GM21786 (cell line): ENCODE measurements around the gene ABHD1.
"Not testable (repeated sequence)": the region's sequence is repeated elsewhere in the genome, so short reads cannot be mapped to it uniquely, and the experiment has no call there.

Experiments used
- ATAC-seq: cut with Tn5 transposase; IDR thresholded peaks from one replicate; pipeline ENCODE4 v1.9.1; 2021; ENCODE audit not compliant: unreplicated experiment

ABHD1 gene

DNA sequence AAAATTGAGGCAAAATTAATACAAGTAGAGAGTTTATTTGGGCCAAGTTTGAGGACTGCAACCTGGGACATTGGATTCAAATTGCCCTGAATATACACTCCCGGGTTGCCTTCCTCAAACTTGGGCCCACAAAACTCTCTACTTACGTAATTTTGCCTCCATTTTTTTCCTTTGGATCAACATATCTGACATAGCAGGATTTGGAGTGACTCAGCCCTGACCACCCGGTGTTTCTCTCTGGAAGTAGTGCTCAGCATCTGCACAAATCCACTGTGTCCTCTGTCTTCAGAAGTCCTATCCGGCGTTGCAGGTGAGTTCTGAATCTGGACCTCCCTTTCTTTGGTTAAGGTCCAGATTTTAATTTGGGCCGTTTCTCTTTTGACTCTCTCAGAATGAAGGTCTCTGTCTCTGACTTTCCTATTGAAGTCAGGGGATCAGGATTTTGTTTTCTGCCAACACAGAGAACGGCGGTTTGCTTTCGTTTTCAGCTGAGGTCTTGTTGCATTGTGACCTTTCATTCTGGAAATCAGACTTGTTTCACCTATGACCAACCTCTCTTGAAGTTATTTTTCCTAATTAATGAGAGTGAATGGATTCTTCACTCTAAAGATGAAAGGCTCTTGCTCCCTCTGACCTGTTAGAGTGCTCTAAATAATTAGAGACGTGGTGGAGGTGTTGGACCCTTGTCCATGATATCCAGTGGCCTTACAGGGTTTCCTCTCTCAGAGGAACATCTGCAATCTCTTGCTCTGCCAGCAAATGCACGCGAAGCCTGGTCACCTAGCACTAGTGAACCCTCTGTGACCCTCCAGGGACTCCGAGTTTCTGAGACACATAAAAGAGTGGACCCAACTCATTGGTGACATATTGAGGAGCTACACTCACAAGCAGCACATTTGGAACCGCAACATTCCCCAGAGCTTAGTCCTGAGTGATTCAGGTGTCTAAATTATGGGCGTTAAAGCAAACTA is 38.8 kb downstream of the ABHD1 start:
- no peak for ATAC-seq

DNA sequence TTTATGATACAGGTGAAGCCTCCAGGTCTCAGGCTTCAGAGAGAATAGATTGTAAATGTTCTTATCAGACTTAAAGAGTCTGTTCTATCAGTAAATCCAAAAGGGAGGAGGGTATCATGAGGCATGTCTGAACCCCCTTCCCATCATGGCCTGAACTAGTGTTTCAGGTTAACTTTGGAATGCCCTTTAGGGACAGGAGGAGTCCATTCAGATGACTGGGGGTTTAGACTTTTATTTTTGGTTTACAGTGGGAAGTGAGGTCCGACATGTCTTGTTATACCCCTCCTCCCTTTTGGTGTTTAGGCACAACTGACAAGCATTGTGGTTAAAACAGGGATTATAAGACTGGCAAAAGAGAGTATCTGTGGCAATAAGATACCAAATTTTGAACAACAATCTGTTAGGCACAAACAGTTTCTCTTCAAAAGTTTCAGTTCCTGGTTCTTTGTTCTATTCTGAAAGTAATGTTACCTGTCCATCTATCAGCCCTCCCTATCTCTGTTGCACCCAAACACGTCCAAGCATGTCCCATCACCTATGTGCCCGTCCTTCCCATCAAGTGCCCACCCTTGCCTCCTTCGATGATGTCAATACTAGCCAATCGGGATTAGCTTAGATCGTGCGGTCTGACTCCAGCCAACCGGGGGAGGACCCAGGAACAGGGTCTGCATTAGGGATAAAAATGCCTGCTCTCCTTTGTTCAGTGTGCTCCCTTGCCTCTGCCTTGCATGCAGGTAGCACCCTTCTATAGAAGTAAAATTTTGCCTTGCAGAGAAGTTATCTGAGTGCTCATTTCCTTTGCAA is 41.5 kb downstream of the ABHD1 start:
- ATAC-seq, result no peak

DNA sequence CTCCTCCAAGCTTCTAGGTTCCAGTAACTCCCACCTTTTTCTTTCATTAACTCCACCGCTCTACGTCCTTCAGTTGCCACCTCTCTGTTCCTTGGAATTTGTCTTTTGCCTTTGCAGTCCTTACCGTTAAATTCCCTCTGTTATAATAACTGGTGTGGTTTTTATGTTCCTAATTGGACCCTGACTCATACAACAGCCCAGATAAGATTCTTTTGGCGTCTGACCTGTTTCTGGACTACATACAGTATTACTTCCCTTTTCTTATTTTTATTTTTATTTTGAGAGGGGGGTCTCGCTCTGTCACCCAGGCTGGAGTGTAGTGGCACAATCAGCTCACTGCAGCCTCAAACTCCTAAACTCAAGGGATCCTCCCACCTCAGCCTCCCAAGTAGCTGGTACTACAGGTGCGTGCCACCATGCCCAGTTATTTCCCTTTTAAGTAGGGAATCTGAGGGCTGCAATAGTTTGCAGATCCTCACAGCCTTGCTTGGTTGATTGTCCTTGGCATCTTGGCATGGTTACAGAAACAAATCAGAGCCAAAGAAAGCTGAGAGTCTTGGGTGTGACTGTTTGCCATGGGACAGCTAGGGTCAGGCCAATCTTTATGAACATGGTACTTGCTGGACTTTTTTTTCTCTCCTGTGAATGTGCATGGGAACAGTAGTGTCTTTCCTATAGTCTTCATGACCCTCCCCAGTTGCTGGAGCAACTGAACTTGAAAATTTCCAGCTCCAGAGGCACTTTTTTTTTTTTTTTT is 47.1 kb downstream of the ABHD1 start:
- ATAC-seq, result no peak

DNA sequence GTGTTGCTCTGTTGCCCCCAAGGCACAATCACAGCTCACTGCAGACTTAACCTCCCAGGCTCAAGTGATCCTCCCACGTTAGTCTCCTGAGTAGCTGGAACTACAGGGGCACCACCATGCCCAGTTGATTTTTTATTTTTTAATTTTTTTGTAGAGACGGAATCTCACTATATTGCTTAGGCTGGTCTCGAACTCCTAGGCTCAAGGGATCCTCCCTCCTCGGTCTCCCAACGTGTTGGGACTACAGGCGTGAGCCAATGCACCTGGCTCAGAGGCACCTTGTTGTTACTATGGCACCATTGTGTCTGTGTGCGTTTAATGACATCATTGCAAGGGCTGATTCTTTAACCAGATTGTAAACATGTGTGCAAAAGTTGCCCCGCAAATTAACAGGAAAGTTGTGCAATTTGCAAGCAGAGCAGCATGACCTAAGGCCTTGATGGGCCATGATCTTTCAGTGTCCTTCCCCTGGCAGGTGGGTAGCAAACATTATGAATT is 47.8 kb downstream of the ABHD1 start:
- no peak for ATAC-seq

DNA sequence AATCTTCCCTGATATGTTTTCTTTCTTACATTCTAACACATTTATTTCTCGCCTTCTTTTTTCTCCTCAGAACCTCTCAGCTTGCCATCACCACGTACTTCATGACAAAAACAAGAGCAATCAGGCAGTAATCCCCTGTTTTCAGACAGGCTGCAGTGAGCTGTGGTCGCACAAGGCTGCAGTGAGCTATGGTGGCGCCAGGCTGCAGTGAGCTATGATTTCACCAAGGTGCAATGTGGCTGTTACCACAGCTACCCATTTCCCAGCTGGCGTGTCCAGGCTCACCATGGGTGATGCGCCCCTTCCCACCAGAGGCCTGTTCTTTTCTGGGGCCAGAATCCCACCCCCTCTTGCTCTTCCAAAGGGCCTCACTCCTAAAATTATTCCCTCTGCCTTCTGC is 51.0 kb downstream of the ABHD1 start:
- no peak for ATAC-seq

DNA sequence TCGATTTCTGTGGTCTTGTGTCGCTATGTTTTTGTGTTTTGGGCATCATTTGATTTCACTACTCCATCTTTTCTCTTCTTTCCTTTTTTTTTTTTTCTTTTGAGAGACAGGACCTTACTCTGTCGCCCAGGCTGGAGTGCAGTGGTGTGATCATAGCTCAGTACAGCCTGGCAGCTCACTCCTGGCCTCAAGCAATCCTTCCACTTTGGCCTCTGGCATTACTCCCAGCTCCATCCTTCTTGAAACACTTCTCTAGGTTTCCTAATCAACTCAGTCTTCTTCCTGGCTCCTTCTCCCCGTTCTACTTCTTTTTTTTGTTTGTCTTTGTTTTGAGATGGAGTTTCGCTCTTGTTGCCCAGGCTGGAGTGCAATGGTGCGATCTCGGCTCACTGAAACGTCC is 51.7 kb downstream of the ABHD1 start:
- ATAC-seq, result no peak

DNA sequence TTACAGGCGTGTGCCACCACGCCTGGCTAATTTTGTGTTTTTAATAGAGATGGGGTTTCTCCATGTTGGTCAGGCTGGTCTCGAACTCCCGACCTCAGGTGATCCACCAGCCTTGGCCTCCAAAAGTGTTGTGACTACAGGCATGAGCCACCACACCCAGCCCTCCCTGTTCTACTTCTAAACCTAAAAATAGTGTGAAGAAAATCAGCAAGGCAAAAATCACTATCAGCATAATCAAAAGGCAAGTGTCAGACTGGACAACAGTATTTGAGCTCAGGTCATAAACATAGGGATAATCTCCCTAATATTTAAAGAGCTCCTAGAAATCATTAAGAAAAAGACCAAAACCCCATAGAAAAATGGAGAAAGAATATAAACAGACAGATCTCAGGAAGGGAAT is 52.2 kb downstream of the ABHD1 start:
- ATAC-seq, result not testable (repeated sequence)

DNA sequence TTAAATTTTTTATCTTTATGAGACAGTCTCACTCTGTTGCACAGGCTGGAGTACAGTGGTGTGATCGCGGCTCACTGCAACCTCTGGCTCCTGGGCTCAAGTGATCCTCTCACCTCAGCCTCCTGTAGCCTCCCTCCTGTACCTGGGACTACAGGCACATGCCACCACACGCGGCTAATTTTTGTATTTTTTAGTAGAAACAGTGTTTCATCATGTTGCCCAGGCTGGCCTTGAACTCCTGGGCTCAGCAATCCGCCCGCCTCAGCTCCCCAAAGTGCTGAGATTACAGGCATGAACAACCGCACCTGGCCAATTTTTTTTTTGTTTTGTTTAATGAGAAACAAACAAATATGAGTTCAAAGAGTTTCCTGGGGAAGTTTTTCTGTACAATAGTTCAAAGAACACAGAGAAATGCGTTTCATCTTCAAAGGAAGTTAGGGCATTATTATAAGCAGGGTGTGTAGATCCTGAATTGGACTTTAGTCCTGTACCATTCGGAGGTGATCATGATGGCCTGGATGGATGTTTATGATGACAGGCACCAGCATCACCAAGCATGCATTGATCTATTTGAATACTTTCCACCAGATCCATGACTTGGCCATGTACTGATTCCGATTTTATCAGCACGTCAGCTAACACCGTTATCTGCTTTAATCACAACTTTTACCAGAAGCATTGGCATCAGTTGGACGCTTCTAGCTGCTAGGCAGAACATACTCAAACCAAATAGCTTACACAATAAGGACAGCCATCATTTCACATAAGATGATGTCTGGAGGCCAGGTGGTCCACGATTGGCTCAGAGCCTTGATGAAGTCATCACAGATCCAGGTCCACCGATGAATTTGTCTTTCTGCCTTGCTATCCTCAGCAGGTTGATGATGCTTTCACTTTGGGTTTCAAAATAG is 54.1 kb downstream of the ABHD1 start:
- ATAC-seq, result no peak

DNA sequence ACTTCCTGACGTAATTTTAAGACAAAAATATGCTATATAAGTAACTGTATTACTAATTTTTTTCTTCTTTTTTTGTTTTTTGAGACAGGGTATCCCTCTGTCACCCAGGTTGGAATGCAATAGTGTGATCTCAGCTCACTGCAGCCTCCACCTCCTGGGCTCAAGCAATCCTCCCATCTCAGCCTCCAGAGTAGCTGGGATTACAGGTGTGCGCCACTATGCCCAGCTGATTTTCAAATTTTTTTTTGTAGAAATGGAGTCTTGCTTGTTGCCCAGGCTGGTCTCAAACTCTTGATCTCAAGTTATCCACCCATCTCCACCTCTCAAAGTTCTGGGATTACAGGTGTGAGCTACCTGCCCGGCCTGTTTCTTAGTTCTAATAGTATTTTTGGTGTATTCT is 54.9 kb downstream of the ABHD1 start:
- no peak for ATAC-seq

DNA sequence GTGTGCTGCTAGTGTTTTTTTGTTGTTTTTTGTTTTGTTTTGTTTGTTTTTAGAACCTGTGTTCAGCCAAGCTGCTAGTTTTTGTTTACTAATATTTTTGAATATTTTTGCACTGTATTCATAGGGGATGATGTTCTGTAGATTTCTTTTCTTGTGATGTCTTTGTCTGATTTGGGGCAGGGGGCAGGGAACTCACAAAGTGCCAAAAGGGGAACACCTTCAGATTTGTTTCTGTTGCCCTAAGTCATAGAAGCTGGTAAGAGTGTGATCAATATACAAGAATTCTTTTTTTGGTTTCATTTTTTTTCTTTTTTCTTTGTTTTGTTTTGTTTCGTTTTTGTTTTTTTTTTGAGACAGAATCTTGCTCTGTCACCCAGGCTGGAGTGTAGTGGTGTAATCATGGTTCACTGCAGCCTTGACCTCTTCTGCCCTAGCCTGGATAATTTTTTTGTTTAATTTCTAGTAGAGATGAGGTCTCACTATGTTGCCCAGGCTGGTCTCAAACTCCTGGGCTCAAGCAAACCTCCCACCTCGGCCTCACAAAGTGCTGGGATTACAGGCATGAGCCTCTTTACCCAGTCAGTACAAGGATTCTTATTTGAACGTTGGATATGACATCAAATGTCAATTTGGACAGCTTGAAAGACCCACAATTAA is 55.9 kb downstream of the ABHD1 start:
- ATAC-seq, result no peak
